GM18511 (cell line): ENCODE measurements around the gene CDH12.

Source experiments
- ATAC-seq: cut with Tn5 transposase; IDR thresholded peaks from one replicate; pipeline ENCODE4 v1.9.1; 2021; ENCODE audit warnings: mild to moderate bottlenecking, moderate library complexity; ENCODE audit not compliant: unreplicated experiment

Gene CDH12

GRCh38 chr5:21880164-21880563 is 973.0 kb downstream of the CDH12 start:
- no peak for ATAC-seq

GRCh38 chr5:21862986-21863385 is 990.2 kb downstream of the CDH12 start:
- no peak for ATAC-seq

- ATAC-seq = no peak
Observed at GRCh38 chr5:21858441-21858840, 994.7 kb downstream of the CDH12 start.

- no peak for ATAC-seq
Observed at GRCh38 chr5:21856987-21857386, 996.2 kb downstream of the CDH12 start.

- no peak for ATAC-seq
Observed at GRCh38 chr5:21847300-21847699, 1005.8 kb downstream of the CDH12 start.

- no peak for ATAC-seq
Observed at GRCh38 chr5:21844960-21845359, 1008.2 kb downstream of the CDH12 start.

- no peak for ATAC-seq
Observed at GRCh38 chr5:21834863-21835262, 1018.3 kb downstream of the CDH12 start.

- peak; percentile 90 for ATAC-seq
Observed at GRCh38 chr5:21831145-21831787, 1021.9 kb downstream of the CDH12 start.

GRCh38 chr5:21826884-21827283 is 1026.3 kb downstream of the CDH12 start:
- ATAC-seq = no peak

GRCh38 chr5:21823588-21823987 is 1029.6 kb downstream of the CDH12 start:
- ATAC-seq = no peak

- no peak for ATAC-seq
Observed at GRCh38 chr5:21823076-21823574, 1030.0 kb downstream of the CDH12 start.

GRCh38 chr5:21820527-21820926 is 1032.6 kb downstream of the CDH12 start:
- ATAC-seq = no peak

GRCh38 chr5:21818370-21818720 is 1034.8 kb downstream of the CDH12 start:
- ATAC-seq = no peak

GRCh38 chr5:21817668-21818369 is 1035.3 kb downstream of the CDH12 start:
- peak; percentile 38 for ATAC-seq

- no peak for ATAC-seq
Observed at GRCh38 chr5:21810737-21811316, 1042.3 kb downstream of the CDH12 start.

GRCh38 chr5:21809611-21810010 is 1043.5 kb downstream of the CDH12 start:
- ATAC-seq = no peak

GRCh38 chr5:21807953-21808352 is 1045.2 kb downstream of the CDH12 start:
- ATAC-seq = peak; percentile 63

- ATAC-seq = no peak
Observed at GRCh38 chr5:21806943-21807342, 1046.2 kb downstream of the CDH12 start.

GRCh38 chr5:21806271-21806670 is 1046.9 kb downstream of the CDH12 start:
- no peak for ATAC-seq

GRCh38 chr5:21802869-21803490 is 1050.2 kb downstream of the CDH12 start:
- peak; percentile 56 for ATAC-seq

GRCh38 chr5:21802100-21802499 is 1051.0 kb downstream of the CDH12 start:
- ATAC-seq = no peak

GRCh38 chr5:21792748-21793147 is 1060.4 kb downstream of the CDH12 start:
- no peak for ATAC-seq
